Measurements from ENCODE around the gene PARD3B.

DNA sequence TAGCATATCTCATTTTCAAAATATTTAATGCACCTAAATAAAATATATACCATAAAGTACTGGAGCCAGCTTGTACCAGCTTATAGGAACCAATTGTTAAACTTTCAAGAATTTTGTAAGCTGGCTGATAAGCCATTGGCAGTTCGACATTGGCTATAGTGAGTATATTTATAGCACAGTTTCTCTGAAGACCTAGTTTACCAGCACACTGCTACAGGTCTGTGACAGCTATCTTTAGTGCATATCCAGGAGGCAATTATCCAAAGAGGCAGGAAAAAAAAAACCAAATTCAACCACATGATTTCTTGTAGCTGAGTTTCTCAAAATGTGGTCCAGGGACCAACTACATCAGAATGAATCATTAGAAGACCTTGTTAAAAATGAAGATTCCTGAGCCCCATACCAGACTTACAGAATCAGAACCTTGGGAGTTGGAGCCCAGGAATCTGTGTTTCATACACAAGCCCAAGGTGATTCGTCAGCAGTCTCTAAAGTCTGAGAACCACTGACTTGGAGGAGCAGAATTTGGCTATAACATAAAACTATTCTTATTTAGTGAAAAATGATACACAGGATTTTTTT, 858.1 kb downstream of the PARD3B start:
- TF ChIP-seq CTCF (IDR thresholded peaks at IDR 0.05; ENCODE audit: insufficient read depth, low read length) (no peak), POLR2AphosphoS5 (IDR thresholded peaks at IDR 0.05; ENCODE audit: low read depth) (no peak), GABPA (IDR thresholded peaks at IDR 0.05; ENCODE audit: low read depth) (no peak)
- TF ChIP-seq, protein P1, sequence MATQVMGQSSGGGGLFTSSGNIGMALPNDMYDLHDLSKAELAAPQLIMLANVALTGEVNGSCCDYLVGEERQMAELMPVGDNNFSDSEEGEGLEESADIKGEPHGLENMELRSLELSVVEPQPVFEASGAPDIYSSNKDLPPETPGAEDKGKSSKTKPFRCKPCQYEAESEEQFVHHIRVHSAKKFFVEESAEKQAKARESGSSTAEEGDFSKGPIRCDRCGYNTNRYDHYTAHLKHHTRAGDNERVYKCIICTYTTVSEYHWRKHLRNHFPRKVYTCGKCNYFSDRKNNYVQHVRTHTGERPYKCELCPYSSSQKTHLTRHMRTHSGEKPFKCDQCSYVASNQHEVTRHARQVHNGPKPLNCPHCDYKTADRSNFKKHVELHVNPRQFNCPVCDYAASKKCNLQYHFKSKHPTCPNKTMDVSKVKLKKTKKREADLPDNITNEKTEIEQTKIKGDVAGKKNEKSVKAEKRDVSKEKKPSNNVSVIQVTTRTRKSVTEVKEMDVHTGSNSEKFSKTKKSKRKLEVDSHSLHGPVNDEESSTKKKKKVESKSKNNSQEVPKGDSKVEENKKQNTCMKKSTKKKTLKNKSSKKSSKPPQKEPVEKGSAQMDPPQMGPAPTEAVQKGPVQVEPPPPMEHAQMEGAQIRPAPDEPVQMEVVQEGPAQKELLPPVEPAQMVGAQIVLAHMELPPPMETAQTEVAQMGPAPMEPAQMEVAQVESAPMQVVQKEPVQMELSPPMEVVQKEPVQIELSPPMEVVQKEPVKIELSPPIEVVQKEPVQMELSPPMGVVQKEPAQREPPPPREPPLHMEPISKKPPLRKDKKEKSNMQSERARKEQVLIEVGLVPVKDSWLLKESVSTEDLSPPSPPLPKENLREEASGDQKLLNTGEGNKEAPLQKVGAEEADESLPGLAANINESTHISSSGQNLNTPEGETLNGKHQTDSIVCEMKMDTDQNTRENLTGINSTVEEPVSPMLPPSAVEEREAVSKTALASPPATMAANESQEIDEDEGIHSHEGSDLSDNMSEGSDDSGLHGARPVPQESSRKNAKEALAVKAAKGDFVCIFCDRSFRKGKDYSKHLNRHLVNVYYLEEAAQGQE (IDR thresholded peaks at IDR 0.05; ENCODE audit: insufficient replicate concordance, low read depth) = no peak
